GM18508 (cell line): Measurements from ENCODE around the gene LYZL1.
"Not testable (repeated sequence)": the region's sequence is repeated elsewhere in the genome, so short reads cannot be mapped to it uniquely, and the experiment has no call there.

Source experiments
- ATAC-seq: cut with Tn5 transposase; IDR thresholded peaks from one replicate; pipeline ENCODE4 v1.9.1; 2021; ENCODE audit warnings: moderate number of reproducible peaks; ENCODE audit not compliant: insufficient read depth, unreplicated experiment

LYZL1 gene

GRCh38 chr10:29304264-29304994, 15.6 kb downstream of the LYZL1 start:
- no peak for ATAC-seq

GRCh38 chr10:29304995-29305335, 16.1 kb downstream of the LYZL1 start:
- no peak for ATAC-seq

- ATAC-seq: no peak
These were observed 17.8 kb downstream of the LYZL1 start for GRCh38 chr10:29306688-29307087.

DNA sequence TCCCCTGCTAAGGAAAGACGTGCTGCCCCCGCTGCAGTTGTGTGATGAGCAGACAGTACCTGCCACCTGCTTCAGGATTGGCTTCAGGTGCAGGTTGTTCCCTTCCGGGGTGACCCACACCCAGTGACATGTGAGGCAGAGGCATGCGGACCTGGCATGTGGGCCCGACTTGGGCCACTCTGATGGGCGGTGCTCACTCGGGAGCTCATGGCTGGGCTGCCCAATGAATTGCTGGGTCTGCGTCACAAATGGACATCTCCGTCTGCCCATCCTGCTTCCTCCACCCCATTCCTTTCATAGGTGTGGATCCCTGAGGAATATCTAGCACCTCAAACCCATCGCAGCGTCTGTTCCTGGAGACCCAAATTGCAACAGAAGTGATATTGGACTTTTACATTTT, 19.3 kb downstream of the LYZL1 start:
- ATAC-seq: not testable (repeated sequence)

GRCh38 chr10:29309465-29309864, 20.6 kb downstream of the LYZL1 start:
- no peak for ATAC-seq

DNA sequence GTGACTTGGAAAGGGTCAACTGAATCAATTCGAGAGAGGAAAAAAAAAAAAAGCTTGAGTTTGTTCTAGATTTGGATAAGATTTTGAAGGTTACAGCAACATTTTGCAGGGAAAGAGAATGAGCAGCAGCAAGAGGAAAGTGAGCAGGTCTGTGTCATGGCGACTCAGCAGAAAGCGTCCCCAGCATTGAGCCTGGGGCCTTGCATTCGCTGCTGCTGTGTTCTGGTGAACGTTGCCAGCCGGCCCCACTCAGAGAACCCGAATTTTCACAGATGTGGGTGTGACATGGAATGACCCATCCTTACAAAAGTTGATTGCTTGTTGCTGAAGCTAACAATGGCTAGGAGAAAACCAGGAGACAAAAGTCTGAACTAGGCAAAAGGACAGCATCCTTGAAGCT, 21.6 kb downstream of the LYZL1 start:
- ATAC-seq: not testable (repeated sequence)

GRCh38 chr10:29313071-29313470, 24.2 kb downstream of the LYZL1 start:
- no peak for ATAC-seq

GRCh38 chr10:29314726-29315125, 25.9 kb downstream of the LYZL1 start:
- no peak for ATAC-seq

DNA sequence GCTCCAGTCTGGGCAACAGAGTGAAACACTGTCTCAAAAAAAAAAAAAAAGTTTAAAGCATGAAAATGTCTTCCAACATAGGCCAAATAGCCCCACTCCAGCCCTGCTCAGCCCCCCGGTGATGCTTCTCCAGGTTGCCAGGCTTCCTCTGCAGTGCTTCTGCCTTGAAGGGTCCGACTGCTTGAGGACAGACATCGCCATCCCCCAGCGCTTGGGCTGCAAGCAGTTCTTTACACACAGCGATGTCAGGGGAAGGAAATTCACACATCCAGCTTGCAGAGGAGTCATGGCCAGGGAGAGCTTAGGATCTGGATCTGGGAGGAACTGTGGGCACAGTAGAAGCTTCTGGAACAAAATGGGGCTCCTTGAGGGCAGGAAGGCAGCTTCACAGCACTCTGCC, 26.9 kb downstream of the LYZL1 start:
- no peak for ATAC-seq

DNA sequence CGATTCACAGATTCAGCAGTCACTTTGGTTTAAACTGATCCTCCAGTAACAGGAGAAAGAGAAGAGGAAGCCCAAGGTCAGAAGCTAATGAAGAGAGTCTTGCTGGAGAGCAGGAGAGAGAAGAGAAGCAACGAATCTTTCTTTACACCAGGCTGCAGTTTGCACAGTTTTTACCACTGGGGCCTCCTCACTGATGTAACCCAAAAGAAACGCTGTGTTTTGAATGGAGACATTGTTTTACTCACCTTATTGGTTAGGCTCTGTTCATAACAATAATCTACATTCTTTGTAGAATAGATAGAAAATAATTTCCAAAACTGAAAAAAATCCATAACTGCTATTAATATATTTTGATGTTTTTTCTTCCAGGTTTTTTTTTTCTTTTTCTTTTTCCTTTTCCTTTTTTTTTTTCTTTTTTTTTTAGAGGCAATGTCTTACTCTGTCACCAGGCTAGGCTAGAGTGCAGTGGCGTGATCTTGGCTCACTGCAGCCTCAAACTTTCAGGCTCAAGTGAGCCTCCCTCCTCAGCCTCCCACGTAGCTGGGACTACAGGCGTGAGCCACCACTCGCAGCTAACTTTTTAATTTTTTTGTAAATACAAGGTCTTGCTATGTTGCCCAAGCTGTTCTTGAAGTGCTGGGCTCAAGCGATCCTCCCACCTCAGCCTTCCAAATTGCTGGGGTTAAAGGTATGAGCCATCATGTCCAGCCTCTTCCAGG, 27.6 kb downstream of the LYZL1 start:
- no peak for ATAC-seq

- ATAC-seq: no peak
These were observed 28.2 kb downstream of the LYZL1 start for GRCh38 chr10:29317027-29317420.

GRCh38 chr10:29317423-29318021, 28.7 kb downstream of the LYZL1 start:
- no peak for ATAC-seq

GRCh38 chr10:29318141-29319071, 29.5 kb downstream of the LYZL1 start:
- ATAC-seq: not testable (repeated sequence)

- no peak for ATAC-seq
These were observed 30.4 kb downstream of the LYZL1 start for GRCh38 chr10:29319205-29319781.

GRCh38 chr10:29320680-29321121, 31.8 kb downstream of the LYZL1 start:
- ATAC-seq: not testable (repeated sequence)

- no peak for ATAC-seq
These were observed 32.8 kb downstream of the LYZL1 start for GRCh38 chr10:29321656-29322055.

DNA sequence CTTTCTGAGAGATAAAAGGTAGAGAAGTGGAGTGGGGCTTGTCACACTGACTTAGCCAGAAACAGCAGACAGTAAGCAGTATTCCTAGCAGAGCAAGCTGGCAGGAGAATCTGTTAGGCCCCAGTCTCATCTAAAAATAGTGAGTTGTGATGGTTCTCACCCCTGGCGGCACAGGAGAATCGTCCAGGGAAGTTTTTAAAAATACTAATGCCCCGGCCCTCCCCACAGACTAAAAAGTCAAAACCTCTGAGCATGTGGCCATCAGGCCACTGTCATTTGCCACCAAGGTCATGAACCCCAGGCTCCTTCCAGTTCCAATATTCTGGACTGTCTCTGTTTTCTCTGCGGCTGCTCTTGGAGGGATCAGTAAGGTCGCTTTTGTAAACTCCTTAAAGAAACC, 34.0 kb downstream of the LYZL1 start:
- no peak for ATAC-seq

- ATAC-seq: no peak
These were observed 34.5 kb downstream of the LYZL1 start for GRCh38 chr10:29323367-29323766.

- ATAC-seq: no peak
These were observed 35.5 kb downstream of the LYZL1 start for GRCh38 chr10:29324220-29324841.

- ATAC-seq: no peak
These were observed 37.4 kb downstream of the LYZL1 start for GRCh38 chr10:29326299-29326698.
